Colonic mucosa (tissue), 4 donors: ENCODE measurements around the gene PTPRM. TPM values are rescaled to one million over a fixed set of nuclear protein-coding genes. Genes with fewer than 3 reads are reported as not detected.

Experiments
- DNase-seq: peaks from one replicate; pipeline ENCODE4 v3.0.0-alpha.2; 2020
- H3K27ac ChIP-seq: fragments of 200-600 bp; one replicate; pipeline ENCODE4 v1.8.0; 2021
- H3K27me3 ChIP-seq: fragments of 200-600 bp; one replicate; pipeline ENCODE4 v1.8.0; 2021
- H3K36me3 ChIP-seq: fragments of 200-600 bp; one replicate; pipeline ENCODE4 v1.8.0; 2021
- H3K4me1 ChIP-seq: fragments of 200-600 bp; one replicate; pipeline ENCODE4 v1.8.0; 2021; ENCODE audit warnings: mild to moderate bottlenecking
- H3K4me3 ChIP-seq: fragments of 200-600 bp; one replicate; pipeline ENCODE4 v1.8.0; 2021
- H3K9ac ChIP-seq, 2 donors: one replicate each; pipeline ENCODE4 v1.7.0; 2013; ENCODE audit warnings: control low read depth in 2 of 2, low read depth in 2 of 2, low read length in 2 of 2
- H3K9me3 ChIP-seq: fragments of 200-600 bp; one replicate; pipeline ENCODE4 v1.8.0; 2021
- CTCF ChIP-seq: fragments of 200-600 bp; IDR thresholded peaks from one replicate; pipeline ENCODE4 v1.8.0; 2022; ENCODE audit warnings: antibody characterized with exemption, mild to moderate bottlenecking
- intact Hi-C: fragments of 100-400 bp; cut with DNase I; formaldehyde crosslinking; loops from one replicate; pipeline ENCODE4 v1.14.1; 2022
- total RNA-seq, 2 donors: library from RNA; stranded (reverse); fragmentation: NEBNext Ultra II Directional in 1 of 2; extraction: Animal tissue kit (Norgen Biotek cat#: 25700) in 1 of 2; gene quantifications; one replicate each; pipeline ENCODE4 v1.2.1, GENCODE V29; 2021
- donor health status: healthy.
- donor health status: DM: no; HTN: no; CAD: no.
- donor health status: DM: no; HTN: no; CAD: no.

The PTPRM gene
- total RNA-seq, 2 donors from 2014 or later = 8.1 to 13.9 TPM

GRCh38 chr18:7856116-7856515 is 289.0 kb downstream of the PTPRM start:
- Histone ChIP-seq H3K9me3 (no peaks in the 10 kb centered on the region), H3K4me3 (no peak overlapping the region), H3K36me3 (no peaks in the 10 kb centered on the region), H3K9ac (no peak overlapping the region), H3K4me1 (no peaks in the 10 kb centered on the region), H3K27ac (no peak overlapping the region), H3K27me3 (no peaks in the 10 kb centered on the region)
- intact Hi-C loops = no loop called here
- no peak for DNase-seq
- TF ChIP-seq CTCF = no peak

GRCh38 chr18:7856733-7857132 is 289.6 kb downstream of the PTPRM start:
- DNase-seq = no peak
- Histone ChIP-seq H3K9ac (no peak overlapping the region), H3K27me3 (no peaks in the 10 kb centered on the region), H3K36me3 (no peaks in the 10 kb centered on the region), H3K4me3 (no peak overlapping the region), H3K4me1 (no peaks in the 10 kb centered on the region), H3K9me3 (no peaks in the 10 kb centered on the region), H3K27ac (no peak overlapping the region)
- no peak for TF ChIP-seq CTCF
- intact Hi-C loops = no loop called here

GRCh38 chr18:7857562-7857961 is 290.4 kb downstream of the PTPRM start:
- Histone ChIP-seq H3K4me1 (no peaks in the 10 kb centered on the region), H3K36me3 (no peaks in the 10 kb centered on the region), H3K9ac (no peak overlapping the region), H3K9me3 (no peaks in the 10 kb centered on the region), H3K27ac (no peak overlapping the region), H3K27me3 (no peaks in the 10 kb centered on the region), H3K4me3 (no peak overlapping the region)
- intact Hi-C loops = no loop called here
- no peak for DNase-seq
- TF ChIP-seq CTCF = no peak

- no peaks in the 10 kb centered on the region for H3K9me3 ChIP-seq
- H3K9ac ChIP-seq = no peak overlapping the region
- H3K36me3 ChIP-seq = no peaks in the 10 kb centered on the region
- DNase-seq = no peak
- intact Hi-C loops = no loop called here
- H3K27me3 ChIP-seq = no peaks in the 10 kb centered on the region
- no peak overlapping the region for H3K4me3 ChIP-seq
- TF ChIP-seq CTCF = no peak
- H3K4me1 ChIP-seq = no peaks in the 10 kb centered on the region
- H3K27ac ChIP-seq = no peak overlapping the region
Observed at GRCh38 chr18:7859122-7859521, 292.0 kb downstream of the PTPRM start.

GRCh38 chr18:7870266-7870665 is 303.1 kb downstream of the PTPRM start:
- H3K27me3 ChIP-seq = no peaks in the 10 kb centered on the region
- no peak for DNase-seq
- no peak overlapping the region for H3K9ac ChIP-seq
- intact Hi-C loops = no loop called here
- H3K27ac ChIP-seq = no peak overlapping the region
- no peak for TF ChIP-seq CTCF
- H3K4me3 ChIP-seq = no peak overlapping the region
- H3K36me3 ChIP-seq = no peaks in the 10 kb centered on the region
- H3K9me3 ChIP-seq = no peaks in the 10 kb centered on the region
- no peaks in the 10 kb centered on the region for H3K4me1 ChIP-seq

GRCh38 chr18:7870855-7871254 is 303.7 kb downstream of the PTPRM start:
- Histone ChIP-seq H3K27me3 (no peaks in the 10 kb centered on the region), H3K4me3 (no peak overlapping the region), H3K27ac (no peak overlapping the region), H3K36me3 (no peaks in the 10 kb centered on the region), H3K9me3 (no peaks in the 10 kb centered on the region), H3K9ac (no peak overlapping the region), H3K4me1 (no peaks in the 10 kb centered on the region)
- no peak for TF ChIP-seq CTCF
- intact Hi-C loops = no loop called here
- no peak for DNase-seq
